Measurements from ENCODE around the gene APOL5.

APOL5 gene

DNA sequence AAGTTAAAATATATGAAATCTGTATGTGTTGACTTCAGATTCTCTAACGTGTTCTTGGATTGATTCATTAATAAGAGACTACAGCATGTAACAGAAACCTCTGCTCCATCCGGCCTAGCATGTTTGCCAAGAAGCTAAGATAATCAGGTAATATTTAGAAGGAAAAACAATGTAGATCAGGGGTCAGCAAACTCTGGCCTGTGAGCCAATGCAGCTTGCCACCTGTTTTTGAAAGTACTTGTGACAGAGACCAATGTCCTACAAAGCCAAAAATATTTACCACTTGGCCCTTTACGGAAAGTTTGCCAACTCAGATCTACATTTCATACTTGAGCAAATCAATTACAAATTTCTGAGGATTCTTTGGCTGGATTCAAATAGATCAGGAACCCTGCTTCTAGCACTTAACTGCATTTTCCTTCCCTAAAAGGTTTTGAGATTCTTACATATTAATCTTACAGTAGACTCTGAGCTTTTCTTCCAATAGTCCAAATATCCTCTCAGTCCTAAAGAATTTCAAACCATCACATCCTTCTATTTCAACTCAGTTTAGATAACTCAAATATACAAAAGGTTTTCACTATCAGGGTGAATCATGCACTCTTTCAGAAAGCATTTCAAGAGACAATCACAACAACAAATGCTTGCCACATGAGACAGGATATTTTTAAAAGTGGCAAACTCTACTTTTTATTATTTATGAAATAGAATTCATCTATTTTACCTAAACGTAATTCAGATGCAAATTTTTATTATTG lies 29.5 kb downstream of the APOL5 start:
- Histone ChIP-seq H3K27ac (ENCODE audit: low read depth, low read length, poor library complexity, severe bottlenecking) (peak overlapping the region; percentile 99), H3K4me1 (ENCODE audit: insufficient read depth, low read length, severe bottlenecking) (peaks cover 100% of the 10 kb centered on the region), H3K36me3 (ENCODE audit: insufficient read depth, low read length) (peaks cover 32% of the 10 kb centered on the region; the same call in 1 of the 2 replicates), H2AFZ (ENCODE audit: low read length) (no peak overlapping the region), H3K9ac (ENCODE audit: low read length) (peak overlapping the region; percentile 64), H3K9me2 (ENCODE audit: low read depth, low read length) (no peaks in the 10 kb centered on the region), H4K20me1 (ENCODE audit: insufficient read depth, low read length) (no peaks in the 10 kb centered on the region), H3K4me2 (ENCODE audit: low read length) (peak overlapping the region; percentile 62), H3K79me2 (ENCODE audit: insufficient read depth, low read length) (no peaks in the 10 kb centered on the region), H3K4me3 (ENCODE audit: low read depth, low read length, poor library complexity, severe bottlenecking) (peak overlapping the region; percentile 56), H3F3A (ENCODE audit: insufficient read depth, low read length) (peaks cover 17% of the 10 kb centered on the region; the same call in 1 of the 2 replicates), H3K9me3 (ENCODE audit: low read length) (no peaks in the 10 kb centered on the region), H3K27me3 (ENCODE audit: insufficient read depth, low read length) (no peaks in the 10 kb centered on the region)
- TF ChIP-seq EZH2 (IDR thresholded peaks at IDR 0.05; ENCODE audit: borderline replicate concordance, low read length) = no peak
- TF ChIP-seq, protein P1, sequence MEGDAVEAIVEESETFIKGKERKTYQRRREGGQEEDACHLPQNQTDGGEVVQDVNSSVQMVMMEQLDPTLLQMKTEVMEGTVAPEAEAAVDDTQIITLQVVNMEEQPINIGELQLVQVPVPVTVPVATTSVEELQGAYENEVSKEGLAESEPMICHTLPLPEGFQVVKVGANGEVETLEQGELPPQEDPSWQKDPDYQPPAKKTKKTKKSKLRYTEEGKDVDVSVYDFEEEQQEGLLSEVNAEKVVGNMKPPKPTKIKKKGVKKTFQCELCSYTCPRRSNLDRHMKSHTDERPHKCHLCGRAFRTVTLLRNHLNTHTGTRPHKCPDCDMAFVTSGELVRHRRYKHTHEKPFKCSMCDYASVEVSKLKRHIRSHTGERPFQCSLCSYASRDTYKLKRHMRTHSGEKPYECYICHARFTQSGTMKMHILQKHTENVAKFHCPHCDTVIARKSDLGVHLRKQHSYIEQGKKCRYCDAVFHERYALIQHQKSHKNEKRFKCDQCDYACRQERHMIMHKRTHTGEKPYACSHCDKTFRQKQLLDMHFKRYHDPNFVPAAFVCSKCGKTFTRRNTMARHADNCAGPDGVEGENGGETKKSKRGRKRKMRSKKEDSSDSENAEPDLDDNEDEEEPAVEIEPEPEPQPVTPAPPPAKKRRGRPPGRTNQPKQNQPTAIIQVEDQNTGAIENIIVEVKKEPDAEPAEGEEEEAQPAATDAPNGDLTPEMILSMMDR (IDR thresholded peaks at IDR 0.05; ENCODE audit: low read length) = no peak

- no peaks in the 10 kb centered on the region for H3K27me3 ChIP-seq (ENCODE audit: insufficient read depth, low read length)
- H3K9me2 ChIP-seq (ENCODE audit: low read depth, low read length) = no peaks in the 10 kb centered on the region
- H3K4me3 ChIP-seq (ENCODE audit: low read depth, low read length, poor library complexity, severe bottlenecking) = no peak overlapping the region
- H3K36me3 ChIP-seq (ENCODE audit: insufficient read depth, low read length) = peaks cover 19% of the 10 kb centered on the region
- H3K4me1 ChIP-seq (ENCODE audit: insufficient read depth, low read length, severe bottlenecking) = peaks cover 100% of the 10 kb centered on the region
- no peak overlapping the region for H2AFZ ChIP-seq (ENCODE audit: low read length)
- H3K9ac ChIP-seq (ENCODE audit: low read length) = peak overlapping the region; percentile 74
- H4K20me1 ChIP-seq (ENCODE audit: insufficient read depth, low read length) = no peaks in the 10 kb centered on the region
- H3K79me2 ChIP-seq (ENCODE audit: insufficient read depth, low read length) = no peaks in the 10 kb centered on the region
- TF ChIP-seq, protein P1 (IDR thresholded peaks at IDR 0.05; ENCODE audit: low read length) = no peak
- no peak for TF ChIP-seq EZH2 (IDR thresholded peaks at IDR 0.05; ENCODE audit: borderline replicate concordance, low read length)
- H3K9me3 ChIP-seq (ENCODE audit: low read length) = no peaks in the 10 kb centered on the region
- H3K4me2 ChIP-seq (ENCODE audit: low read length) = peak overlapping the region; percentile 67
- peak overlapping the region; percentile 99 for H3K27ac ChIP-seq (ENCODE audit: low read depth, low read length, poor library complexity, severe bottlenecking)
- H3F3A ChIP-seq (ENCODE audit: insufficient read depth, low read length) = peaks cover 17% of the 10 kb centered on the region; the same call in 1 of the 2 replicates
Measured at GRCh38 chr22:35749808-35750207, 32.1 kb downstream of the APOL5 start.

GRCh38 chr22:35752006-35752862 lies 34.6 kb downstream of the APOL5 start:
- Histone ChIP-seq H3K36me3 (ENCODE audit: insufficient read depth, low read length) (peaks cover 29% of the 10 kb centered on the region), H4K20me1 (ENCODE audit: insufficient read depth, low read length) (no peaks in the 10 kb centered on the region), H3K9me2 (ENCODE audit: low read depth, low read length) (no peaks in the 10 kb centered on the region), H3K9ac (ENCODE audit: low read length) (peak overlapping the region; percentile 76), H3K4me3 (ENCODE audit: low read depth, low read length, poor library complexity, severe bottlenecking) (peak overlapping the region; percentile 46), H3K4me1 (ENCODE audit: insufficient read depth, low read length, severe bottlenecking) (peaks cover 95% of the 10 kb centered on the region), H3F3A (ENCODE audit: insufficient read depth, low read length) (peaks cover 17% of the 10 kb centered on the region; the same call in 1 of the 2 replicates), H3K79me2 (ENCODE audit: insufficient read depth, low read length) (no peaks in the 10 kb centered on the region), H3K27ac (ENCODE audit: low read depth, low read length, poor library complexity, severe bottlenecking) (peak overlapping the region; percentile 99), H2AFZ (ENCODE audit: low read length) (no peak overlapping the region), H3K27me3 (ENCODE audit: insufficient read depth, low read length) (no peaks in the 10 kb centered on the region), H3K9me3 (ENCODE audit: low read length) (no peaks in the 10 kb centered on the region), H3K4me2 (ENCODE audit: low read length) (peak overlapping the region; percentile 67)
- TF ChIP-seq, protein P1 (IDR thresholded peaks at IDR 0.05; ENCODE audit: low read length) = peak; percentile 17; the same call in 1 of the 2 replicates
- TF ChIP-seq EZH2 (IDR thresholded peaks at IDR 0.05; ENCODE audit: borderline replicate concordance, low read length) = no peak
